ENCODE measurements around the gene RASD2.

Gene RASD2

GRCh38 chr22:35586771-35587170 lies 46.1 kb downstream of the RASD2 start:
- no peak overlapping the region for H3K4me2 ChIP-seq (ENCODE audit: low read length)
- H3K9ac ChIP-seq (ENCODE audit: low read length): no peak overlapping the region
- H3K27ac ChIP-seq (ENCODE audit: low read length): no peak overlapping the region
- H3K27me3 ChIP-seq (ENCODE audit: low read depth, low read length): peaks cover 21% of the 10 kb centered on the region
- H3K9me3 ChIP-seq (ENCODE audit: insufficient read depth, low read length): no peaks in the 10 kb centered on the region
- TF ChIP-seq CTCF (IDR thresholded peaks at IDR 0.05; ENCODE audit: low read depth, low read length) (no peak), EZH2phosphoT487 (IDR thresholded peaks at IDR 0.05; ENCODE audit: low read depth) (no peak)
- no peaks in the 10 kb centered on the region for H3K36me3 ChIP-seq (replicated peaks; ENCODE audit: low read depth, low read length)
- 0 out of 2 replicates have a peak, but pooled peaks cover 2% of the 10 kb centered on the region for H3K4me1 ChIP-seq (ENCODE audit: low read length)
- H3K79me2 ChIP-seq (ENCODE audit: low read length): no peaks in the 10 kb centered on the region
- no peak overlapping the region for H3K4me3 ChIP-seq (ENCODE audit: low read length)
- no peaks in the 10 kb centered on the region for H4K20me1 ChIP-seq (ENCODE audit: insufficient read depth, low read length)
- H2AFZ ChIP-seq (ENCODE audit: low read depth, low read length): no peak overlapping the region

DNA sequence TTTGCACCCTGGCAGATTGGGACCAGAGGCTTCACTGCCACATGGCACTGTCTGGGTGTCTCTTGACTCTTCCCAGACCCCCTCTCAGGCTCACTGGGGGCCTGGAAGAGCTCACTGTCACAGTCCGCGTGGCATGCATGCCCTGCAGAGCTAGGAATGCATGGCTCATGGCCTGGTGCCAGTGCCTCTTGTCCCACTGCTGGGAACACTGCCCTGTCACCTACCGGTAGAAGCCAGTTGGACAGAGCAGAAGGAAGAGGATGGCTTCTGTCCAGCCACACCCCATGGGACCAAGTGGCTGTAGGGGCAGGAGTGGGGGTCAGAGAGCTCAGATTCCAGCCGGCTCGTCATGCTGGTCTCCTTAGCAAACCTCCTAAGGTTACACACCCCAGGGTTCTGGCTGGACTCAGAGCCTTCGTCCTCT lies 46.8 kb downstream of the RASD2 start:
- peaks cover 21% of the 10 kb centered on the region for H3K27me3 ChIP-seq (ENCODE audit: low read depth, low read length)
- no peak overlapping the region for H3K9ac ChIP-seq (ENCODE audit: low read length)
- no peak overlapping the region for H3K4me3 ChIP-seq (ENCODE audit: low read length)
- no peak overlapping the region for H3K27ac ChIP-seq (ENCODE audit: low read length)
- TF ChIP-seq EZH2phosphoT487 (IDR thresholded peaks at IDR 0.05; ENCODE audit: low read depth): no peak
- no peak for TF ChIP-seq CTCF (IDR thresholded peaks at IDR 0.05; ENCODE audit: low read depth, low read length)
- no peaks in the 10 kb centered on the region for H3K36me3 ChIP-seq (replicated peaks; ENCODE audit: low read depth, low read length)
- H3K79me2 ChIP-seq (ENCODE audit: low read length): no peaks in the 10 kb centered on the region
- no peak overlapping the region for H2AFZ ChIP-seq (ENCODE audit: low read depth, low read length)
- no peaks in the 10 kb centered on the region for H3K9me3 ChIP-seq (ENCODE audit: insufficient read depth, low read length)
- 0 out of 2 replicates have a peak, but pooled peaks cover 2% of the 10 kb centered on the region for H3K4me1 ChIP-seq (ENCODE audit: low read length)
- H3K4me2 ChIP-seq (ENCODE audit: low read length): no peak overlapping the region
- no peaks in the 10 kb centered on the region for H4K20me1 ChIP-seq (ENCODE audit: insufficient read depth, low read length)

DNA sequence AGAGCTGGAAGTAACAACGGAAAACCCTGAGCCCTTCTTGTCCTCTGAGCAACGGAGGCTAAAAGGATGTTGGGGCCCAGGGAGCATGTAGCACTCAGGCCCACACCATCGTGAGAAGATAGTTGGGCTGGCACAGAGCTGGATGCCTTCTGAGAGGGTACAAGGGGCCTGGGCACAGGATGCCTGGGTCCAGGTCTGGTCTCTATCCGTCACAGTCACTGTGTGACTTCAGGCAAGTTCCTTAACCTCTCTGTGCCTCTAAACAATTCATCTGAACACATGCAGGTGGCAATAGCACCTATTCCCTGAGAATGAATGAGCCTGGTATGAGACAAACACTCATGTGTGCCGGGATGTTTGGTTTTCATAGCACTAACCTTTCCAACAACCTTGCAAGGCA lies 47.3 kb downstream of the RASD2 start:
- H3K9ac ChIP-seq (ENCODE audit: low read length): no peak overlapping the region
- no peaks in the 10 kb centered on the region for H3K79me2 ChIP-seq (ENCODE audit: low read length)
- no peaks in the 10 kb centered on the region for H4K20me1 ChIP-seq (ENCODE audit: insufficient read depth, low read length)
- no peak overlapping the region for H3K27ac ChIP-seq (ENCODE audit: low read length)
- no peak overlapping the region for H3K4me3 ChIP-seq (ENCODE audit: low read length)
- H2AFZ ChIP-seq (ENCODE audit: low read depth, low read length): no peak overlapping the region
- TF ChIP-seq EZH2phosphoT487 (IDR thresholded peaks at IDR 0.05; ENCODE audit: low read depth): no peak
- TF ChIP-seq CTCF (IDR thresholded peaks at IDR 0.05; ENCODE audit: low read depth, low read length): no peak
- peaks cover 21% of the 10 kb centered on the region for H3K27me3 ChIP-seq (ENCODE audit: low read depth, low read length)
- no peaks in the 10 kb centered on the region for H3K36me3 ChIP-seq (replicated peaks; ENCODE audit: low read depth, low read length)
- H3K9me3 ChIP-seq (ENCODE audit: insufficient read depth, low read length): no peaks in the 10 kb centered on the region
- 0 out of 2 replicates have a peak, but pooled peaks cover 1% of the 10 kb centered on the region for H3K4me1 ChIP-seq (ENCODE audit: low read length)
- H3K4me2 ChIP-seq (ENCODE audit: low read length): no peak overlapping the region

DNA sequence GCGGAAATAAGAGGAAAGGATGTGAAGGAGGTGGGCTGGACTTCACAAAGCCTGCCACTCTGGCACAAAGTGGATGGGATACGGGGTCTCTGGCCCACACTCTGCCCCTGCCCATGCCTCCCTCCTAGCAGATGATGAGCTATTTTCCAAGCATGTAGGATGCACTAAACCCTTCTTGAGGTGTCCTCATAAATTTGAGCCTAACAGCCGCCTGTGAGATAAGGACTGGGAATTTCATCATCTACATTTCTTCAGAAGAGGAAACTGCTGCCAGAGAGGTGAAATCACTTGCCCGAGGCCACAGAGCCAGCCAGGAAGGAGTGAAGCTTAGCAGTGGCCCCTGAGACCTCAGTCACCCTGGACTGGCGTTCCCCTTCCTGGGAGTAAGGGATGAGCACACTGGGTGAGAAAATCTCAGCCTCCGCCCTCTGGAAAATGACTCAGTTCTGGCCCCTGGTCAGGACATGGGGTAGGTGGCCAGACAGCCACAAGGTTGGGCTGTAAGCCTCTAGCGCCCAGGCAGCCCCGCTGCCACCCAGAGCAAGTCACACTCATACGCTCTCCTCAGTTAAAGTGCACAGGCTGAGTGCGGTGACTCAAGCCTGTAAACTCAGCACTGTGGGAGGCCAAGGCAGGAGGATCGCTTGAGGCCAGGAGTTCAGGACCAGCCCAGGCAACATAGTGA lies 48.6 kb downstream of the RASD2 start:
- H3K27ac ChIP-seq (ENCODE audit: low read length): no peak overlapping the region

More for the DNA sequence above, 48.6 kb downstream of the RASD2 start:
- Histone ChIP-seq H3K27me3 (ENCODE audit: low read depth, low read length) (peaks cover 21% of the 10 kb centered on the region), H3K9me3 (ENCODE audit: insufficient read depth, low read length) (no peaks in the 10 kb centered on the region), H2AFZ (ENCODE audit: low read depth, low read length) (no peak overlapping the region), H3K79me2 (ENCODE audit: low read length) (no peaks in the 10 kb centered on the region), H3K36me3 (replicated peaks; ENCODE audit: low read depth, low read length) (no peaks in the 10 kb centered on the region), H3K9ac (ENCODE audit: low read length) (no peak overlapping the region), H3K4me3 (ENCODE audit: low read length) (no peak overlapping the region), H3K4me1 (ENCODE audit: low read length) (no peaks in the 10 kb centered on the region), H4K20me1 (ENCODE audit: insufficient read depth, low read length) (no peaks in the 10 kb centered on the region), H3K4me2 (ENCODE audit: low read length) (no peak overlapping the region)
- TF ChIP-seq CTCF (IDR thresholded peaks at IDR 0.05; ENCODE audit: low read depth, low read length) (no peak), EZH2phosphoT487 (IDR thresholded peaks at IDR 0.05; ENCODE audit: low read depth) (no peak)

Data from OCI-LY3 (cell line).